ENCODE measurements around the gene SMIM26.
A peak's percentile ranks its signal among the peaks of the same experiment; 100 is the strongest.

Gene SMIM26

GRCh38 chr20:18585134-18585533 lies 17.9 kb downstream of the SMIM26 start:
- no peak for DNase-seq (ENCODE audit: low spot score)

- peak; percentile 79 for DNase-seq (ENCODE audit: low spot score)
Observed at GRCh38 chr20:18587665-18588573, 20.7 kb downstream of the SMIM26 start, which contains the start of gene DTD1. Gene DTD1 (plus strand): TSS chr20:18588054. CDS start chr20:18588073, 19 bp downstream.

- DNase-seq (ENCODE audit: low spot score) = no peak
Observed at GRCh38 chr20:18588574-18588933, 21.3 kb downstream of the SMIM26 start.

GRCh38 chr20:18589941-18590674 lies 22.9 kb downstream of the SMIM26 start:
- no peak for DNase-seq (ENCODE audit: low spot score)

GRCh38 chr20:18596270-18596669 lies 29.0 kb downstream of the SMIM26 start:
- DNase-seq (ENCODE audit: low spot score) = no peak

DNA sequence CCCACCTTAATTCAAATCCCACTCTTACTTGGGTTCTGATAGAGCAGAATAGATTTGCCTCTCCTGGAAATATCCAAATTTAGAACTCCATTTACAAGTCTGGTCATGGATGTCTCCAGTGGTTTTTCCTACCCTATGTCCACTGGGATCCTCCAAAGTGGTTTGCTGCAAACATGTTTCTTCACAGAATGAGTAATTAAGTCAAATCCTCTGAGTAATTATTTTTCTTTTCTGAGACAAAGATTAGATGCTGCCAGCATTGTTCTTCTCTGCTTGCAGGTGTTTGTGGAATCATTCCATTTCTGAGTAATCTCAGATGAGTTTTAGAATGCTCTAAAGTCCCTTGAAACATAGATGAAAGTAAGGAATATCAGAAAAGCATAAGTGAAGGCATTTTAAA lies 42.5 kb downstream of the SMIM26 start:
- DNase-seq (ENCODE audit: low spot score) = no peak

DNA sequence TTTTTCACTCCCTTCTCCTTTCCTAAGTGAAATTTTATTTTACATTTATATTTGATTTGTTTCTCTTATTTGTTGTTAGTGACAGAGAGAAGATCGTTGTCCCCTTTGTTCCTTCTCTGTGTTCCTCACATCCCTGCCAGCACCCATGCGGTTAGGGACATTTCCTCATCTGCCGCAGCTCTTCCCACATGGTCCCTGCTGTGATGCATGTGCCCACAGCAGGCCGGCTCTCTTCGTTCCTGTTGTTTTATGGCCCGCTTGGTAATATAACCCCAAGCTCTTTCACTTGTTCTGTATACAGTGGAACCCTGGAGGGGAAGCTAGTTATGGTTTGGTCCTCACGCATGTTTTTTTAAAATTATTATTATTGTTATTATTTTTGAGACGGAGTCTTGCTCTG lies 44.3 kb downstream of the SMIM26 start:
- no peak for DNase-seq (ENCODE audit: low spot score)

- DNase-seq (ENCODE audit: low spot score) = no peak
Observed at GRCh38 chr20:18613553-18613952, 46.3 kb downstream of the SMIM26 start.

DNA sequence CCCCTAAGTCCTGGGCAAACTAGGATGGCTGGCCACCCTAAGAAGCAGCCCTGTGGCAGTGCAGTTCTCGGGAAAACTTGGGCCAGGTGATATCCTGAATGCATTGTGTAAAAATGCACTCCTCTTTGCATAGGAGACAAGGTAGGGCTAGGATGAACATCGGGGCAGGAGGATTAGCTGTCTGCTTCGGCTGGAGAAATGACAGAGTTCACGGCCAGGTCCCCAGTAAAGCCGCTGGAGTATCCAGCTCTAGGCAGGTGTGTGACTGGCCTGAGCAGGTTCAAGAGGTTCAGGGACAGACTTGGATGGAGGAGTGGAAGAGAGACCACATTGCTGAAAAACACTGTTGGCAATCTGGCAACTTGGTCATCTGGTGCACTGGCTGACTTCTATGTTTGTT lies 47.0 kb downstream of the SMIM26 start:
- no peak for DNase-seq (ENCODE audit: low spot score)

- no peak for DNase-seq (ENCODE audit: low spot score)
Observed at GRCh38 chr20:18615020-18615650, 47.9 kb downstream of the SMIM26 start.
